Measurements from ENCODE around the gene TEX2. TPM values are rescaled to one million over a fixed set of nuclear protein-coding genes. Genes with fewer than 3 reads are reported as not detected.

The TEX2 gene, protein sequence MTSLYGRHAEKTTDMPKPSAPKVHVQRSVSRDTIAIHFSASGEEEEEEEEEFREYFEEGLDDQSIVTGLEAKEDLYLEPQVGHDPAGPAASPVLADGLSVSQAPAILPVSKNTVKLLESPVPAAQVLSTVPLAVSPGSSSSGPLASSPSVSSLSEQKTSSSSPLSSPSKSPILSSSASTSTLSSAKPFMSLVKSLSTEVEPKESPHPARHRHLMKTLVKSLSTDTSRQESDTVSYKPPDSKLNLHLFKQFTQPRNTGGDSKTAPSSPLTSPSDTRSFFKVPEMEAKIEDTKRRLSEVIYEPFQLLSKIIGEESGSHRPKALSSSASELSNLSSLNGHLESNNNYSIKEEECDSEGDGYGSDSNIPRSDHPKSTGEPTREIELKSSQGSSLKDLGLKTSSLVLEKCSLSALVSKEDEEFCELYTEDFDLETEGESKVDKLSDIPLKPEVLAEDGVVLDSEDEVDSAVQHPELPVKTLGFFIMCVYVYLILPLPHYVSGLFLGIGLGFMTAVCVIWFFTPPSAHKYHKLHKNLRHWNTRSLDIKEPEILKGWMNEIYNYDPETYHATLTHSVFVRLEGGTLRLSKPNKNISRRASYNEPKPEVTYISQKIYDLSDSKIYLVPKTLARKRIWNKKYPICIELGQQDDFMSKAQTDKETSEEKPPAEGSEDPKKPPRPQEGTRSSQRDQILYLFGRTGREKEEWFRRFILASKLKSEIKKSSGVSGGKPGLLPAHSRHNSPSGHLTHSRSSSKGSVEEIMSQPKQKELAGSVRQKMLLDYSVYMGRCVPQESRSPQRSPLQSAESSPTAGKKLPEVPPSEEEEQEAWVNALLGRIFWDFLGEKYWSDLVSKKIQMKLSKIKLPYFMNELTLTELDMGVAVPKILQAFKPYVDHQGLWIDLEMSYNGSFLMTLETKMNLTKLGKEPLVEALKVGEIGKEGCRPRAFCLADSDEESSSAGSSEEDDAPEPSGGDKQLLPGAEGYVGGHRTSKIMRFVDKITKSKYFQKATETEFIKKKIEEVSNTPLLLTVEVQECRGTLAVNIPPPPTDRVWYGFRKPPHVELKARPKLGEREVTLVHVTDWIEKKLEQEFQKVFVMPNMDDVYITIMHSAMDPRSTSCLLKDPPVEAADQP
- 19.4 and 36.1 TPM in 2 replicates for total RNA-seq

DNA sequence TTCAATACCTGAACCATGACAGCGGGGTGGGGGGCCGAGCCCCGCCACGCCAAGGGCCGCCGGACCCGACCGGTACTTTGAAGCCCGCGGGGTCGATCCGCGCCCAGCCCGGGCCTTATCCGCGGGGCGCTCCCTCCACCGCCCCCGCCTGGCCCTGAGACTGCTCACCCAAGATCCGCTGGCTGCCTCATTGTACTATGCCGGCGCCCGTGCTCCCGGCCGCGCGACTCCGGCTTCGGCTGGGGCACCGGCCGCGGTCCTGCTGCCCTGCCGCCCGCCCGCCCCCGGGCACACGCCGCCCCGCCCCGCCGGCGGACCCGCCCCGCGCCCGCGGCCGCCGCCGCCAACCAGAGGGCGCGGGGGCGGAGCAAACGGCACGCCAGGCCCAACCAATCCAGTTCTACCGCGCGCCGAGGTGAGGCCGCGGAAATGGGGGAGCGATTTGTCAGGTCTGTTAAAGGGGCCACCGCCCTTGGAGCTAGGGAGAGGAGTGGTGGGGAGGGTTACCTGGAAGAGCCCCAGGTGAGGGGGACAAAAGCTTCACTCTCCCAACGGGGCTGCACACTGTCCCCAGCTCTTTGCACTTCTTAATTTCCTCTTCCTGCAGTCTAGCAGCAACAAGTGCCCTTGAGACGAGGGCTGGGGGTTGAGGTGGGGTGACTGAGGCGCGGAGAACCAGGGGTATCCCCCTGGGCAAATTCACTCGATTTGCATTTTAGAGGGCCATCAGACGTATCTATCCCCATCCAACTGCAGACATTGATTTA, at the start of gene TEX2:
Gene TEX2 (minus strand): TSS at position 261 of the 767 bp plus-strand sequence. CDS start 49,043 bp downstream, outside the sequence.
- DNase-seq (ENCODE audit: low read depth in 2 of 2), result peak; percentile 87 to 92

DNA sequence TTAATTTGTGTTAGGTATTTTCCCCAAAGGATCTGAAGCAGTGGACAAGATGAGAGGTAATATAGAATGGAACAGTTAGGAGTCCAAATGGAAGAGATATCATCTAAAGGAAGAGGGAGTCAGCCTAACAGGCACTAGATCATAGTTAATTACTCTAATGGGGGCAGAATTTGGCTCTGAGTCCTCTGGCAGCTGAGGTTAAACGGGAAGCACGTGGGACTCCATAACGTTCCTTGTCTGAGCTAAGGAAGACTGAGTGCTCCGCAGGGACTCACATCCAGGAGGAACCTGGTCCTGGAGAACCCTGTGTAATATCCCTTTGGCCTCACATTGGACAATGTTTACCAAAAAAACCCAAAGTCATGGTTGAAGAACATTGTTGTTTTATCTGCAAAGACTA, 46.6 kb upstream of the TEX2 start:
- peak in 1 of 2 donors; percentile 58 for DNase-seq (ENCODE audit: low read depth in 2 of 2)

DNA sequence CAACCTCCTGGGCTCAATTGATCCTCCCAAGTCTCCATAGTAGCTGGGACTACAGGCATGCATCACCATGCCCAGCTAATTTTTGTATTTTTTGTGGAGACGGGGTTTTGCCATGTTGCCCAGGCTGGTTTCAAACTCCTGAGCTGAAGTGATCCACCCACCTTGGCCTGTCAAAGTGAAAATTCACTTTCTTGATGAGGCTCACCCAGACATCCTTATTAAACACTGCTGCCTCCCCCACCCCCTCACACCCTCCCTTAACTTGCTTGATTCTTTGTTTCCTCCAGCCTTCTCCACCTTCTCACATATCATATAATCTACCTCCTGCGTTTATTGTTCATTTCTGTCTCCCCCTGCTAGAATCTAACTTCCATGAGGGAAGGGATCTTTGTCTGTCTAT, 46.0 kb upstream of the TEX2 start:
- no peak for DNase-seq (ENCODE audit: low read depth in 2 of 2)

DNA sequence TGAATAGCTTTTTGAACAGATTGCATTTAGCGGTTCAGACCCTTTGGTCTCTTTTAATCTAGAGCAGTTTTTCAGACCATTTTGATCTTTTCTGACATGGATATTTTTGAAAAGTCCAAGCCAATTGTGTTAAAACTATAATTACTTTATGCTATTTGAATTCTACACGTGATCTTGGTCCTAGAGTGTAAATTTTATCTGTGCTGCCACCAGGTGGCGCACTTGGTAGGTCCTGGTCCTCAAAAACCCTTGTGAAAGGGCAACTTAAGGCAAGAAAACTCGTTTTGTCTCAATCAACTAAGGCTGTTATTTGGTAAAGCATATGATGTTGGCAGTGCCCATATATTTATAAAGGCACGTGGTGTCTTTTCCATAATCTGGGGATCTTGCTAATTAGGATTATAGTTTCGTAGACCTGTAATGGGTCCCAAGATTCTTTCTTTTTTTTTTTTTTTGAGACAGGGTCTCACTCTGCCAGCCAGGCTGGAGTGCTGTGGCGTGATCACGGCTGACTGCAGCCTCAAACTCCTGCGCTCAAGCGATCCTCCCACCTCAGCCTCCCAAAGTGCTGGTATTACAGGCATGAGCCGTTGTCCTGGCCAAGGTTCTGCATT, 43.9 kb upstream of the TEX2 start:
- peak; percentile 81 to 84 for DNase-seq (ENCODE audit: low read depth in 2 of 2)

DNA sequence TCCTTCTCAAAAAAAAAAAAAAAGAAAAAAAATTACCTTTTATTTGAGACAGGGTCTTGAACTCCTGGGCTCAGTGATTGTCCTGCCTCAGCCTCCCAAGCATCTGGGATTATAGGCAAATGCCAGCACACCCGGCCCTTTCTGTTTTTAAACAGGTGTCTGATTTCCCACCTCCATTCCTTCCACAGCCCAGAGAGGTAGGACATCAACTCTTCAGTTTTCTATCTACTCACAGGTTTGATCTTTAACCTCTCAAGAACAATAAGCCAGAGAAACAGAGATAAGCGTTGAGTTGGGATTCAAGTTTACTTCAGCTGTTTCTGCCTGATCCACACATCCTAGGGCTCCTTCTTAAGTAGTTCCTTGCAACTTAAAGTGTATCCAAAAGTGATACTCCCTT, 41.5 kb upstream of the TEX2 start:
- no peak for DNase-seq (ENCODE audit: low read depth in 2 of 2)

DNA sequence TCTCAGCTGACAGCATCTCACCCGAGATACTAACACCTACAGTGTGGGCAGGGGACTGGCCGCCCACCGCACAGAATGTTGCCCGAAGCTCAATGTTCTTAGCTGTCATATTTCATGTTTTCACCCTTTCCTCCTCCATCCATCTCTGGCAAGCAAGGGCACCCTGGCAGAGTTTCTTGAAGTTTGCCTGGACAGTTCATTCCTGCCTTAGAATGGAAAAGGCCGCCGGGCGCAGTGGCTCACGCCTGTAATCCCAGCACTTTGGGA, 37.6 kb upstream of the TEX2 start:
- no peak for DNase-seq (ENCODE audit: low read depth in 2 of 2)

DNA sequence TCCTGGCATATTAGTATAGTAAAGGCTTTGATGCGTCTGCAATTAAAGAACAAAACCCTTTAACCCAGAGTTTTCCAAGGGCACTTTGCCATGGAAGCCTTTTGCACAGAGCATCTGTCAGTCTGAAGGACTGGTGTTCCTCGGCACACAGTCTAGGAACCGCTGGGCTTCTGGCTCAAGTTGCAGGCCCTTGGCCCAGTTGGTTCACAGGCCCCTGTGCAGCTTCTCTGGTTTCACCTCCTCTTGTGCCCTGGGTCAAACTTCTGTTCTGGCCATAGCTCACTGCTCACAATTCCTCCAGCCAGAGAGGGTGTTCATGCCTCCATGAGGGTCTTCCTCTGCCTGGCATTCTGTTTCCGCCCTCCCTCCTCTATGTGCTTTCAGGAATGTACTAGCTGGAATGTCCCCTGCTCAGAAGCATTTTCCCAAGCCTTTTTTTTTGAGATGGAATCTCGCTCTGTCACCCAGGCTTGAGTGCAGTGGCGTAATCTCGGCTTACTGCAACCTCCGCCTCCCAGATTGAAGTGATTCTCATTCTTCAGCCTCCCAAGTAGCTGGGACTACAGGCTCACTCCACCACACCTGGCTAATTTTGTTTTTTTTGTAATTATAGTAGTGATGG, 34.5 kb upstream of the TEX2 start:
- DNase-seq (ENCODE audit: low read depth in 2 of 2), result no peak

DNA sequence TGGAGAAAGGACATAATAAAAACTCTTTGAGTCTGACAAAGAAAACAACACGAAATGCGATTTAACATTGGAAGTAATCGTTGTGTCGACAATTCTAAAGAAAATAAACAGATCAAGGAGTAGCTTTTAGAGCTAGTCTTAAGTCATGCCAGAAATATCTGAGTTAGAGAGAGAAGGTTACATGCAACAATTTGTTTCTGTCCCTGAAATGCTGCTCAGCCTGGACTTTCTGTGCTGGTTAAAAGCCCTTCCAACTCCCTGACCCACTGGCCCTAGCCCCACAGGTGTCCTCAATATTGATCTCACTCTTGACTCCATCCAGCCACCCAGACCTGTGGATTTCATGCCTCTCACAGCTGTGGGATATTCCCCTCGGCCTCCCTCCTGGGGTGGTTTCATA, 33.2 kb upstream of the TEX2 start:
- DNase-seq (ENCODE audit: low read depth in 2 of 2), result no peak

DNA sequence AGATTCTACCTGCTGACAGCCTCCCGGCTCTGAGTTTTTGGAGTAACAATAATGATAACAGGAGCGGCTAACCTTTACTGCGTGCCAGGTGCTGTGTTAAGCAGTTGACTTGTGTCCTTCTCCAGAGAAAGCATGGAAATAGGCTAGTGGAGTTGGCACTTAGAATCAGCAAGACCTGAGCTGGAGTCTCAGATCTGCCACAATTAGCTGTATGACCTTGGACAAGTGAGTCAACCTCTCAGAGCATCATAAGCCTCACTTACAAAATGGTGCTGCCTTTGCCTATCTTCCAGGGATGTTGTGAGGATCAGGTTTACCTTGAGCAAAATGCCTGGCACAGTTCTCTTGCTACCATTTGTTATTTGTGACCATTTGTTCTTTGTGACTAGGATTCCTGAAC, 32.1 kb upstream of the TEX2 start:
- DNase-seq (ENCODE audit: low read depth in 2 of 2), result no peak

DNA sequence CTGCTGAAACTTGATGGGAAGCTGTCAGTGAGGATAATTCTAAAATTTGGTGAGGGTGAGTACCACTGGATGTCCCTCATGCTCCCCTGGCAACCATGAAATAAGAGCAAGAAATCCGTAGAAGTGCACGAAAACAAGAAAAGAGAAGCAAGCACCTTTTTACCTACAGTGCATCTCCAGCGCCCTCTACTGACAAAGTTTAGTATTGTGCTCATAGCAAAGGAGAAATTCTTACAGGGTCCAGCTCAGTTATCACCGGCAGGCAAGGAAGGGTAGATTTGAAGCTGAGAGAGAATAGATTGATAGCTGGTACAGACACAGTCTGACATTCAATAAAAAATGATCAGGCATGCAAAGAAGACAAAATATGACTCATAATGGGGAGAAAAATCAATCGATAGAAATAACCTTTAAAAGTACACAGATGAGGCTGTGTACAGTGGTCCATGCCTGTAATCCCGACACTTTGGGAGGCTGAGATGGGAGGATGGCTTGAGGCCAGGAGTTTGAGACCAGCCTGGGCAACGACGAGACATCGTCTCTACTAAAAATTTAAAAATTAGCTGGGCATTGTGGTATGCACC, 28.3 kb upstream of the TEX2 start:
- DNase-seq (ENCODE audit: low read depth in 2 of 2), result peak; percentile 8 to 23

DNA sequence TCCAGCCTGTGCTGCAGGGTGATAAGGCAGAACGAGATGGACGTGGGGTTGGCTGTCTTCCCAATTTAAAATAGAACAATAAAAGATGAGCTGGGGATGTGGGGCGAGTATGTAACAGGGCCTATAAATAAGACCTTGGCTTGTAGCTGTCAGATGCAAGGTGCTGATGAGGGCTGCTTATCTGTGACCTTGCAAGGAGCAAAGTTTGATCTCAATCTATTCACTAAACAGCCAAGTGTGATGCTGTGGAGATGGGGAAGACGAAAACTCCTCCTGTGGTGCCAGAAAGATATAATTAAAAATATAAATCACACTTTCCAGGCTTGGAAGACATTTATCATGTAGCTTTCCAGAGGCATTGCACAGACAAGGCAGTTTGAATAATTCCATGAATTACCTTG, 26.7 kb upstream of the TEX2 start:
- peak in 1 of 2 donors; percentile 9 for DNase-seq (ENCODE audit: low read depth in 2 of 2)

DNA sequence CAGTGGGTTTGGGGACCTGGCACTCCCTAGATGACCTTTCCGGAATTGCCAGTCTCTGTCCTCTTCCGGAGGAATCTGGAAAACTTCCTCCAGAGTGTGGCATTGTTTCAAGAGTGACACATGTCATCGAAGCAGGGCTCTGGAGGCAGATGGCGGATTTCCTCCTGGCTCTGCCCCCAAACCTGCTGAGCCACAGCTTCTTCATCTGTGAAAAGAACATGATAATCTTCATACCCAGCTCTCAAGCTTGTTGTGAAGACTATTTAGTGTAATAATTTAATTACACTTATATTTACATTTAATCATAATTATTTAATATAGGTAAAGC, 19.7 kb upstream of the TEX2 start:
- peak; percentile 36 to 38 for DNase-seq (ENCODE audit: low read depth in 2 of 2)

DNA sequence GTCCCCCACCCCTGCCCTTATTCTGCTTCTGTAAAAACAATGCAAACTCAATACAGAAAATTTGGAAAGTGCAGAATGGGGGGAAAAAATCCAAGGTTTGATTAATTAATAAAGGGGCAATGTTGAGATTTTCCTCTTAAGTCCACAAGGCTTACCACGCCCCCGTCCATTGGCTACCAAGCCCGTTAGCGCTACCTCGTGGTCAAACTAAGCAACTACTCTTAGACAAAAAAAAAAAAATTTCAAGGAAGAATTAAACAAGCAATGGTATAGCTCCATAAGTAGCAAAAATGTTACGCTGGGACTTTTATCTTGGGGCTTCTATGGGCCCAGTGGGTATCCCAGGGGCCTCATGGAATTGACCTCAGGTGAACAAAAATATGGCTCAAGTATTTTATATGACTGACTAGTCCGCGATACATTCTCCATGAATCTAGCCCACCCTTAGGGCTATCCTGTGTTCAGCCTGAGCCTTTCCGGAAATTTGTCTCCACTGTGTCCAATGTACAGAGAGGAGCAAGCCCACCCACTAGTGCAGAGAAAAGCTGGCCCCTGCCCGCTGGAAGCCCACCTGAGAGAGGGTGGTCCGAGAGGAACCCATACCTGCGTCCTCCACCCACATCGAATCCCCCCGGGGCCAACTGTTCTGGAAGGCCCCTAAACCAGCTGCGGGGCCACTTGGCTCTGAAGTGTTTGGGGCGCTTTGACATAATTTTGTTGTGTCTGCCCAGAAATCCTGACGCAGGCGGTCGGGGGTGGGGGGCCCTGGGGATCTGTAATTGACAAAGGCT, 19.1 kb upstream of the TEX2 start:
- DNase-seq (ENCODE audit: low read depth in 2 of 2), result peak; percentile 89 to 91

DNA sequence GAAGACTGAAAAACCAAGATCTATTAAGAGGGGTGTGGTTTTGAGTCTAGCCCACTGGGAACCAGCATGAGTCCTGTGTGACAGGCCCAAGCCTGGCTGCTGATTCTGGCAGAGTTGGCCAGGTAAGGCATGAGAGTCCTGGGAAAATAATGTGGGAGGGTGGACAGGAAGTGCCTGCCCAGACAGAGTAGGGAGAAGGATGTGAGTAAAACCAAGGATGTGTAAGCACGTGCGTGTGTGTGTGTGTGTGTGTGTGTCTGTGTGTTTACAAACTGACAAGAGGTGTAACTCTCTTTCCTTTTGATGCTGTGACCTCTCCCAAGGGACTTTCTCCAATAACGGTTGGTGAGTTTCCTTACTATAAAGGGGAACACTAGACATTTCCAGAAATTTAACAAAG, 15.6 kb upstream of the TEX2 start:
- DNase-seq (ENCODE audit: low read depth in 2 of 2), result peak; percentile 33 to 85

DNA sequence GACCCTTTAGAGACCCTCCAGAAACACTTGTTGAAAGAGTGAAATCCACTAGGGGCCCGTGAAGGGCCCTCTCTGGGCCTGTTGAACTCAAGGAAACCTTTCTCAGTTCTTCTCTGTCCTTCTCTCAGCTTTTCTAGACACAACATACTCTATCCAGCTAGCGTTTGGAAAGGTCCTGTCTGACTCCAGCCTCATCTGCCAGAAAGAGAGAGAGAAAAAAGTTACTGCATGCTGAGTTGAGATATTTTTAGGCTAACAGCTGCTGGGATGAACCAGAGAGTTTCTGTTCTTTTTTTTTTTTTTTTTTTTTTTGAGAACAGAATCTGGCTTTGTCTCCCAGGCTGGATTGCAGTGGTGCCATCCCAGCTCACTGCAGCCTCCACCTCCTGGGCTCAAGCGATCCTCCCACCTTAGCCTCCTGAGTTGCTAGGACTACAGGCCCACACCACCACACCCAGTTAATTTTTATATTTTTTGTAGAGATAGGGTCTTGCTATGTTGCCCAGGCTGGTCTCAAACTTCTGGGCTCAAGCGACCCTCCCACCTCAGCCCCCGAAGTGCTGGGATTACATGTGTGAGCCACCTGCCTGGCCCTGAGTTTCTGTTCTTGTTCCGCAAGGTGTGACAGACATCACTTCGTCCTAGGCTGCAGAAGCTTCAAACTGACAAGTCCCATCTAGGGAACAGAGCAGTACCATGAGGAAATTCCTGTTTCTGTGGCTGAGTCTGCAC, 14.9 kb upstream of the TEX2 start:
- no peak for DNase-seq (ENCODE audit: low read depth in 2 of 2)

DNA sequence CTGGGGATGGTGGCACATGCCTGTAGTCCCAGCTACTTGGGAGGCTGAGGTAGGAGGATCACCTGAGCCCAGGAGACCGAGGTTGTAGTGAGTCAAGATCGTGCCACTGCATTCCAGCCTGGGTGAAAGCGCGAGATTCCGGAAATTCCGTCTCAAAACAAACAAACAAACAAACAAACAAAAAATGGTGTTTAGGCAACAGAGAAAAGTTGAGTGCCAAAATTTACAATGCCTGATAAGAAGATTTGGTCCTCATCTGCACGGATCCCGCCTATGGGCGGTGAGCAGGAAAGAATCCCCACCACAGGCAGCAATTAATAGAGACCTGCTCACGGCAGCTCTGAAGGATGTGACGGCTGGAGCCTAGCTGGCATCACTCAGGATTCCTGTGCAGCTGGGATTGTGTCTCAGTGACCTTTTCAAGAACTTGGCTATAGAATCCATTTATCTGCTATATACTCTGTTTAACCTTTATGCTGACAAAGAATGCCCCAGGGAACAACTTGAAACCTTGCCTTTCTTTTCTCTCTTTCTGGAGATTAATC, 14.0 kb upstream of the TEX2 start:
- no peak for DNase-seq (ENCODE audit: low read depth in 2 of 2)

DNA sequence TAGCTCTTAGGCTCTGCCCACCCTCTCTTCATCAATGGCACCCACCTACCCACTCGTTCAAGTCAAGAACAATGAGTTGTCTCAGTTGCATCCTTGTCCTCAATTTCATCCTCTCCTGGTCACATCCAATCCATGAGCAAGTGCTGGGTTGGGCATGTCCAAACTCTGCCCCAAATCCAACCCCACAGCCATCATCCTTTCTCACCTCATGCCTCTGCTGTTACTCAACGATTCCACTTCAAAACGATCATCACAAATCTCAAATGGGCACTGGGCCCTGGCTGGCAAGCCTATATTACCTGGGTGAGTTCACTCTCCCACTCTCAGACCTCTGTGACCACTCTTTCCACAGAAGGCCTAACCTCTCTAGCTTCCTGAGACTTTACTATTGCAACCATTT, 12.0 kb upstream of the TEX2 start:
- no peak for DNase-seq (ENCODE audit: low read depth in 2 of 2)

DNA sequence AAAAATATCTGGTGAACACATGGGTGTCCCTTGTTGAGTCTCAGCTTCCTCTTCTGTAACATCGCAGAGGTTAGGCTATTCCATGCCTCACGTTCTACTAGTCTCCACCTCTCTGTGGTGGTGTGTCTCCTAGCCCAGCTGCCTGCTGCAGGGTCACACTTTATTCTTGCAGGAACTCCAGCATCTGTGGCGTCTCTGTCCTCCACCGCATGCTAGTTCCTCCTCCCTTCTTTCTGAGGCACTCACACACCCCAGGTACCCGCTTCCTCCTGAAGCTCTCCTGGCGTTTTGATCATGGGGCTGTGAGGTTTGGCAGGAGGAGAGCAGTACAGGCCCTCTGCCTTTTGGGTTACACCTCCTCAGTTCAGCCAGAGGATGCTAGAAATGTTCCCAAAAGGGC, 9.9 kb upstream of the TEX2 start:
- DNase-seq (ENCODE audit: low read depth in 2 of 2), result no peak

DNA sequence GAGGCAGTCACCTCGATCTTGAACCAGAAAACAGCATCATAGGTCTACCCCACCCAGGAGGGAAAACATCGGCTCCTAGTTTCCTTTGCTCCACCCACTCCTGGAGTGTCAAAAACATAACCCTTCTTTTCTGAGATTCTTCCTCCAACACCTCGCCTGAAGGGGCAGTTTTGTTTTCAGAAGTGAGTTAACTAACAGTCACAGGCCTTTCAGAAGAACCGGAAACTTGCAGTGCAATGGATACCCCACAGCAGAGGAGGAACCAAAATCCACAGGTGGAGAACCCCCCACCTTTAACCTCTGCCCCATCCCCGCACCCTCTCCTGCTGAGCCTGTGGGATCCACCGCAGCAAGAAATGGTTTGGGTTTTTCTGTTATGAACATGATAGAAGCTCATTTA, 7.8 kb upstream of the TEX2 start:
- DNase-seq (ENCODE audit: low read depth in 2 of 2), result no peak
